Skin of body (tissue), 2 donors: ENCODE data around the gene SLC5A12. TPM values are rescaled to one million over a fixed set of nuclear protein-coding genes. Genes with fewer than 3 reads are reported as not detected.

Experiments used
- DNase-seq: peaks from one replicate; lab custom pipeline; 2025; lab: John Stamatoyannopoulos, UW
- total RNA-seq: library from RNA; depleted of rRNA; stranded (reverse); fragments of >200 nt; gene quantifications from one replicate; pipeline ENCODE4 v1.2.3, GENCODE V29; 2014

Gene SLC5A12
- total RNA-seq, 1 donor from 2014 or later: 0.10 TPM

DNA sequence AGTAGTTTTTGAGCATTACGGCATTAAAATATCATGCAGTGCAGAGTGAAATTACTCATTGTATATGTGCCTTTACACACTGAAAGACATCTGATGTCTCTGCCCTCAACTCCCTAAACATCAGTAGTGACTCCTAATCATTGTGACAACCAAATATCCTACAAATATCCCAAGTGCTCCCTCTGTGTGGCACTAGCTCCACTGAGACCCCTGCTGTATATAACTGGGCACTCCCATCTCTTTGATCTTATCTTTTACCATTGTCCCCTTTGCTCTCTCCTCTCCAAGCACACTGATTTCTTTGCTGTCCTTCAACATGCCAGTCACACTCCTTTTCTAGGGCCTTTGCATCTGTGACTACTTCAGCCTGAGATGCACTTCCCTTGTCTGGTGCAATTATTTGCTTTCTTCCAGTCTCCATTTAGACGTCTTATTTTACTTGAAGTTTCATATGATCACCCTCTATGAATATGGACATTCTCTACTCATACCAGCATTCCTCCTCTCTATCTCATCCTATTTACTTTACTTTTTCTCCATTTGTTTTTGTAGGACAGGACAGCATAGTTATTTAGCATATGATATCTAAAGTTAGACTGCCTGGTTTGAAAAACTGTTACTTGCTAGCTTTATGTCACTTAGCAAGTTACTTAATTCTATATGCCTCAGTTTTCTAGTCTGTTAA lies 2.4 kb downstream of the SLC5A12 start:
- DNase-seq: no peak

DNA sequence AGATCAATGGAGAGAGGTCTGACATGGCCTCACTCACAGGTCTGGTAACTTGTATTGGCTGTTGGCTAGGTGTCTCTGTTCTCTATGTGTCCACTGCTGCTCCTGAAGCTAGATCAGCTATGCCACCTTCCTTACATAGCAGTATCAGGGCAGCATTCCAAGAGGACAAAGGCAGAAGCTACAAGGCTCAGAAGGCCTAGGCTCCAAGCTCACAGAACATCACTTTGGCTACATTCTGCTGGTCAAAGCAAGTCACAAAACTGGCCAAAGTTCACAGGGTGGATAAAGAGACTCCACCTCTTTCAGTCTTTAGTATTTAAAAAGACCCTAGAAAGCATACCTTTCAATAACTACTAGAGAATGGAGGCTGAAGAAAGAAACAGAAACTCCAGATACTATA lies 4.1 kb downstream of the SLC5A12 start:
- no peak for DNase-seq

- DNase-seq: no peak
These were observed 6.7 kb downstream of the SLC5A12 start for GRCh38 chr11:26715133-26715532.

GRCh38 chr11:26712497-26712896 lies 9.4 kb downstream of the SLC5A12 start:
- no peak for DNase-seq

DNA sequence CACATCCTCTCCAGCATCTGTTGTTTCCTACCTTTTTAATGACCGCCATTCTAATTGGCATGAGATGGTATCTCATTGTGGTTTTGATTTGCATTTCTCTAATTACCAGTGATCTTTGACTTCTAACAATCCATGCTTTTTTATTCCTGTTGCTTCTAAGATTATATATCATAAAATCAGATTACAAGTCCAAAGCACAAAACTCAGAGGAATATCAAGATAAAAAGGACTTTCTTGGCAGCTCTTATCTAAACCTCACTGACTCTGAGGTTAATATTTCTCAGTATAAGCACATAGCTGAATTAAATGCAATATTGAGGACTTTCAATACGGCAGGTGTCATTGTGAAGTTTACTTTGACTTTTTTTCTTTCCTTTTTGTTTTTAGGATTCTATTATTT lies 11.4 kb downstream of the SLC5A12 start:
- DNase-seq: no peak

DNA sequence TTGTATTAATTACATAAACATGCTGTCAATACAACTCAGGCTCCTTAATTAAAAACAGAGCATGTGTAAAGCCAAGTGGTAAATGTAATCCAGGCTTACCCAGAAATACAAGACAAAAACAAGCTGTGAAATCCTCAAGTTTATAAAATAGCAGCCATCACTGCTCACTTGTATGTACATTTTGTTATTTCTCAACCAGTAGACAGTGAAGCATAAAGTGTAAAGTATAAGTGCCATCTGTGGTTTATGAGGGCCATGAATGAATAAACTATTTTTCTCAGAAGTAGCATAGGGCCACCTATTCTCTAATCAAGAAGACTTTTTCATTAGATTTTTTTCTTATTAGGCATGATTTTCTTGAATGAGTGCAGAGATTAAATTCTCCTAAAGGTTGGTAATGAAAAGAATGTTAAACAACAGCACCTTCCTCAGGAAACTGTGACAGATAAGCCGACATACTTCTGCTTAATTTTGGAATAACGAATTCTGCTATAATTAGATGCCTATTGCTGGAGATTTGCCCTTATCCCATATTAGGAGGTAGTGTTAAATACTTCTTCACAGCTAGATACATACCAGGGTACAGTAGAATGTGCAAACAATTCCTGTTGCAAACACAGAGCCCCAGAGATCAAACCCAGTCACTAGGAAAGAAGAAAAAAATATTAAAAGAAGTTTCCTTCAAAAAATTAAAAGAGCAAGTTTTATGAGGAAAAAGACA lies 13.0 kb downstream of the SLC5A12 start:
- DNase-seq: peak; percentile 7

- no peak for DNase-seq
These were observed 15.7 kb downstream of the SLC5A12 start for GRCh38 chr11:26706181-26706580.

DNA sequence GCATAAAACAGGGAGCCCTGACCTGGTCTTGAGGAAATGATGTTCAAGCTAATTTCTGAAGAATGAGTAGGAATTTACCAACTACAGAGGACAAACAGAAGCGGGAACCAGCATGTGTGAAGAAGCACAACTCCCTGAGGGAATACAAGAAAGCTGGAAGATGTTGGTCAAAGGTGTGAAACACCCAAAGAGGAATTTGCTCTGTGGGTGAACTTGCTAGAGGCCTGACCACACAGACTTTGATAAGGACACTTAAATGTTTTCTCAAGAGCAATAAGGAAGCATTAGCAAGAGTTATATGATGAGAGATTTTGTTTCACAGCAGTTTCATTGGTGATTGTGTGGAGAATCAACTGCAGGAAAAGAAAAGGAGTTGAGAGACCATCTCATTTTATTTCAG lies 17.6 kb downstream of the SLC5A12 start:
- no peak for DNase-seq

DNA sequence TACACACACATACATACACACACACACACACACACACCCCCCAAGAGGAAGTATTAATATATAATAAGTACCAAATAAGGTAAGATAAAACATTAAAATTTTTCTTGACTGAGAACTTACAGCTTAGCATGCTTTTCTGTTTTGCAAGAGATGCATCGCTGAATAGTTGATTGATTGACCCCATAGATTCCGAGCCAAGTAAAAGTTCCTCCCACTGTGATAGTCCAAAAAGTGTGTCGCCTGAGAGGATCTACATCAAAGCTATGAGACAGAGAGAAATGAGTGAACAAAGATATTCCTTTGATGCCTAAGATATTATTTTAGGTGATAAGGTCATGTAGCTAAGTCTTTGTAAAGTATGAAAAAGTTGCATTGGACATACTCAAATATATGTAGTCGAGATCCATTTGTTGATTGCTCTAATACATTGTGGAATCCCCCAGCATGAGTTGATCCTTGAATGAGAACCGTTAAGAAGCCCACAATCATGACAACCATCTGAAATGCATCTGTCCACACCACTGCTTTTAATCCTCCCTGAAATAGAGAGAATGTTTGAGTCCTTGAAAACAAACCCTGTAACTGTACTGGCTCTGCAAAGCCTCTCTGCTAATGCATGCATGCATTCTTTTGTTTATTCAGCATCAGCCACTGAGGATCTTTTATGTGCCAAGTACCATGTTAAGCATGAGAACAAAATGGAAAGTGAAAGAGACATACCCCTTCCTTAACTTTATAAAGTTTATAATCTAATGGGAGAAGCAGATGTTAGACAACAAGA lies 18.3 kb downstream of the SLC5A12 start:
- DNase-seq: no peak

GRCh38 chr11:26702406-26702805 lies 19.5 kb downstream of the SLC5A12 start:
- peak; percentile 77 for DNase-seq

- no peak for DNase-seq
These were observed 21.2 kb downstream of the SLC5A12 start for GRCh38 chr11:26700574-26701235.

DNA sequence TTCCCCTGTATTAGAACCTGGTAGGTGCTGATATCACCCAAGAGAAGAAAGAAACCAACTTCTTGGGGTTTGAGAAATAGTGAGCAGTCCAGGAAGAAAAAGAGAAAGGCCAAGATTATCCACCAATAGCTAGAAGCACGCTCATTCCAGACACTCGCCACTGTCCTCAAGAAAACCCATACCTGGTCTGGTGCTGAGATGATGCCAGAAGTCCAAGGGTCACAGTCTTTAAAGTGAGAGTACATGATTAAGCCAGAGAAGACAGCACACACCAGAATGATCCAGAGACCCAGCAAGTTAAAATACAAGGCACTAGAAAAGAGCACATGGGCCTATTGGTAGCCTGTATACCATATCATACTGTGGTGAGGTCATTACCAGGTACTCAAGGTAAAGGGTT lies 23.6 kb downstream of the SLC5A12 start:
- DNase-seq: no peak

DNA sequence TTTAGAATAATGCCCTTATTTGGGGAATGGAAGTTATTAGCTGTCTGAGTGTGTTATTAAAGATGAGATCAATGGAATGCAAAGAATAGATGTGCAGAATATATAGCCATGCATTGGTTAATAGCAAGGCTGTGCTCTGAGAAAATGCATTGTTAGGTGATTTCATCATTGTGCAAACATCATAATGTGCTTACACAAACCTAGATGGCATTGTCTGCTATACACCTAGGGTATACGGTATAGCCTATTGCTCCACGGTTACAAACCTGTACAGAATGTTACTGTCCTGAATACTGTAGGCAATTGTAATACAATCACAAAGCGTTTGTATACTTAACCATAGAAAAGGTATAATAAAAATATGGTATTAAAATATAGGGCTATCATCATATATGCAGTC lies 25.5 kb downstream of the SLC5A12 start:
- DNase-seq: no peak

- no peak for DNase-seq
These were observed 33.2 kb downstream of the SLC5A12 start for GRCh38 chr11:26688701-26689100.

DNA sequence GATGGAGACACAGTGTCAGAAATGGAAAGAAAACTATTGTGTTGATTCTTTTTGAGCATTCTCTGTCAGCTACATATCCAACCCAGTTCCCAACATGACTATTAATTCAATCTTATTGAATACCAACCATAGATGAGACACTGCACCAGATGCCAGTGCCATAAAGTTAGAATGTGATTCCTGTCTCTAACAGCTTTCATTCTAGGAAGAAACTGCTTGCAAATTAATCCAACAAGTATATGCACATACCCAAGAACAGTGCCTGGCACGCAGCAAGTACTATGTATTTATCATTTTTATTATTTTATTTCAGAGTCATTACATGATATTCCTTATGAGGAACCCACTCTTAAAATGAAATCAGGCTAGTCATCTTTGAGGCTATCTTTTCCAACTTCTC lies 34.5 kb downstream of the SLC5A12 start:
- no peak for DNase-seq

- DNase-seq: no peak
These were observed 44.3 kb downstream of the SLC5A12 start for GRCh38 chr11:26677566-26677965.

GRCh38 chr11:26676641-26677040 lies 45.2 kb downstream of the SLC5A12 start:
- DNase-seq: no peak

DNA sequence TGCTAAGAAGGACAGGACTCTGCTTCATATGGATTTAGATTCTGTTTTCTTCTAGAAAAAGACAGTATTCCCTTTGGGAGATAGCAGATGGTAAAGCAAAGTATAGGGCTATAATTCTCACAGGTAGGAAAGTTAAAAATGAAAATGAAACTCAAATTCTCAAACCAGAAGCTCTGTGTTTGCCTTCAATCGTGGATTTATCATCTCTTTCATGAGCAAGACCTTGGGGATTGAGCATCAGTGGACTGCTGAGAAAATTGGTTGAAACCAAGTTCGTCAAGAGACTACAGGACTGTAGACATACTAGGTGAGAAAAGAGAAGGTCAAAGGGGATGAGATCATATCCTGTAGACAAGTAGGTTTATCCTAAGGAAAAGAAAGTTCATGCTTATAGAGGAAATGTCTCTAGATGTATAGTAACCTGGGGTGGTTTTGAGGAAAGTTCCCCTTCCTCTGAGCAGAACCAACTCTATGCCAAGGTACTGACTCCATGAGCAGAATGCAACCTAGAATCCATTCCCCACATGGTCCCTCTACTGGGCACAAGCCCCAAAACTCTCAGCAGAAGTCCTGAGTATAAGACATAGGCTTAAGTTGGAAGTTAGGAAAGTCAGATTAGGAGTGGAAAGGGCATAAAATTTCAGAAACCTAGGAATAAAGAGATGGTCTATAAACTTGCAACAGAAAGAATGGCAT lies 46.5 kb downstream of the SLC5A12 start:
- no peak for DNase-seq

- no peak for DNase-seq
These were observed 55.9 kb downstream of the SLC5A12 start for GRCh38 chr11:26665946-26666345.

- DNase-seq: no peak
These were observed 56.8 kb downstream of the SLC5A12 start for GRCh38 chr11:26665036-26665435.

DNA sequence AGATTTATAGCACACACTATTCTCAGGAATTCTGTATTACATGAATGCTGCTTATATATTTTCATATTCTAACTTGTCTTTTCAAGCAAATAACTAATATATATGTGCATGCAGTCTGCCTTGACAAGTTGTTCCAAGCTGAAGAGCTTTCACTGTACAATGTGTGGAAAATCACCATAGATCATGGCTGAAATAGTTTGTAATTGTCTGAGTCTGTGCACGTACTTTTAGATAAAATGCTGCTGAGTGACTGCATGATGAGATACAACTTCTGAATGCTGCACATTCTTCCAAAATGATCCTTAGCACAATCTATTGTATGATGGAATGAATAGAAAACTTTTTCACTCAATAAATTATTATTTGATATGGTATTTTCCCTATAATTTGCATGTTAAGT lies 58.9 kb downstream of the SLC5A12 start:
- DNase-seq: no peak
